GM23248 (cell line): ENCODE results near the gene CDC42EP3.

Experiments used
- EZH2 ChIP-seq: fragments of 200-600 bp; sonication (generic); IDR thresholded peaks from 2 replicates; pipeline ENCODE4 v1.6.1; 2018; ENCODE audit warnings: antibody characterized with exemption, mild to moderate bottlenecking; ENCODE audit not compliant: insufficient read depth, poor library complexity, severe bottlenecking
- EZH2phosphoT487 ChIP-seq: fragments of 200-600 bp; sonication (generic); IDR thresholded peaks from 2 replicates; pipeline ENCODE4 v1.6.1; 2018; ENCODE audit warnings: antibody characterized with exemption, moderate library complexity, mild to moderate bottlenecking, low read depth; ENCODE audit not compliant: insufficient read depth

DNA sequence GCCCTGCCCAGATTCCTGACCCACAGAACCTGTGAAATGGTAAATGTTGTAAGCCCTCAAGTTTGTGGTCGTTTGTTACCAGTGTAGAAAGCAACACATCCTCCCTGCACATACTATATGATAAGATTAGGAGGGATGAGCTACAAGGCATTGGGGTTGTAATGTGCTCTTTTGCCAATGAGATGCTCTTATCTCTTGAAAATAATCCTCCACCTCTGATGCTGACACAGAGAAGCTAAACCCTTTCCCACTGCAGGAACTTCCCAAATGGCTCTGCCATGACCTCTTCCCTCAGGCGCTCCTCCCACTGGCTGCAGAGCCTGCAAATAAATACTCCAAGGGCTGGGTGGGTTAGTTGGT, 23.5 kb downstream of the CDC42EP3 start:
- TF ChIP-seq EZH2phosphoT487 (no peak), EZH2 (no peak)
